Lower leg skin (tissue), 3 donors: ENCODE results near the gene TNFAIP8L1.

ENCODE experiments used
- POLR2A ChIP-seq, 2 donors: fragments of 450-650 bp; IDR thresholded peaks; one replicate each; pipeline ENCODE4 v1.6.1; 2016 to 2017; ENCODE audit warnings: antibody characterized with exemption in 2 of 2, mild to moderate bottlenecking in 1 of 2, moderate library complexity in 1 of 2
- TF ChIP-seq, protein P1 (sequence below), 3 donors: fragments of 450-650 bp; IDR thresholded peaks; one replicate each; pipeline ENCODE4 v1.5.1; 2016; ENCODE audit warnings: antibody characterized with exemption in 3 of 3, mild to moderate bottlenecking in 3 of 3, moderate library complexity in 2 of 3

DNA sequence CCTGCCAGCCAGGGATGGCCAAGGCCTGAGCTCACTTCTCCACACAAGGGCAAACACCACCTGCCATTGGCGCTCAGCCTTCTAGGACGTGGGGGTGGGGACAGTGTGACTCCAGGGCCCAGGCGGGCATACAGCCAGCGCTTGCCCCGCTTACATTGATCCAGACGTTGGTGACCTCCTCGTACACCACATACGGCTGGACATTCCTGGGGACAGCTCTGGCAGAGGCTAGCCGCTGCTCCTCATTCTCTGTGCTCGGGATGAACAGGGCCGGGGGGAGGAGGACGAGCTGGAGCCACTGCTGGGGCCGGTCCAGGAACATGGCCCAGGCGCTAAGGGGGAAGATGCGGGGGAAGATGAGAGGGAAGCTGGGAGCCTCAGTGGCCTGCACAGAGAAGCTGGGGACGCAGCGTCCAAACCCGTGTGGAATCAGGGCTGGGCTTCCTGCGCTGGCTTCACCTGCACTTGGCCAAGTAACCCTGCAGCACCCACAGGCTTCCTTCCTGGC, 56.0 kb downstream of the TNFAIP8L1 start:
- TF ChIP-seq POLR2A (IDR thresholded peaks at IDR 0.05): no peak
- TF ChIP-seq, protein P1, sequence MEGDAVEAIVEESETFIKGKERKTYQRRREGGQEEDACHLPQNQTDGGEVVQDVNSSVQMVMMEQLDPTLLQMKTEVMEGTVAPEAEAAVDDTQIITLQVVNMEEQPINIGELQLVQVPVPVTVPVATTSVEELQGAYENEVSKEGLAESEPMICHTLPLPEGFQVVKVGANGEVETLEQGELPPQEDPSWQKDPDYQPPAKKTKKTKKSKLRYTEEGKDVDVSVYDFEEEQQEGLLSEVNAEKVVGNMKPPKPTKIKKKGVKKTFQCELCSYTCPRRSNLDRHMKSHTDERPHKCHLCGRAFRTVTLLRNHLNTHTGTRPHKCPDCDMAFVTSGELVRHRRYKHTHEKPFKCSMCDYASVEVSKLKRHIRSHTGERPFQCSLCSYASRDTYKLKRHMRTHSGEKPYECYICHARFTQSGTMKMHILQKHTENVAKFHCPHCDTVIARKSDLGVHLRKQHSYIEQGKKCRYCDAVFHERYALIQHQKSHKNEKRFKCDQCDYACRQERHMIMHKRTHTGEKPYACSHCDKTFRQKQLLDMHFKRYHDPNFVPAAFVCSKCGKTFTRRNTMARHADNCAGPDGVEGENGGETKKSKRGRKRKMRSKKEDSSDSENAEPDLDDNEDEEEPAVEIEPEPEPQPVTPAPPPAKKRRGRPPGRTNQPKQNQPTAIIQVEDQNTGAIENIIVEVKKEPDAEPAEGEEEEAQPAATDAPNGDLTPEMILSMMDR (IDR thresholded peaks at IDR 0.05): no peak
